CD4-positive, alpha-beta T cell treated with Interleukin-4 for 4 hours (primary cell): ENCODE measurements around the gene ZDHHC5.
"Not testable (repeated sequence)": the region's sequence is repeated elsewhere in the genome, so short reads cannot be mapped to it uniquely, and the experiment has no call there.

Experiments used
- DNase-seq: peaks from one replicate; pipeline ENCODE4 v3.0.0-alpha.2; 2020

ZDHHC5 gene

GRCh38 chr11:57668434-57668782 lies 494 bp downstream of the ZDHHC5 start:
- DNase-seq, result peak; percentile 26

GRCh38 chr11:57674251-57674650 lies 6.3 kb downstream of the ZDHHC5 start:
- DNase-seq, result no peak

- no peak for DNase-seq
Measured at GRCh38 chr11:57675176-57675941, 7.4 kb downstream of the ZDHHC5 start.

- DNase-seq, result no peak
Measured at GRCh38 chr11:57679396-57679795, 11.5 kb downstream of the ZDHHC5 start.

- no peak for DNase-seq
Measured at GRCh38 chr11:57680552-57680874, 12.6 kb downstream of the ZDHHC5 start.

GRCh38 chr11:57681168-57681567 lies 13.3 kb downstream of the ZDHHC5 start:
- no peak for DNase-seq

- DNase-seq, result not testable (repeated sequence)
Measured at GRCh38 chr11:57690474-57690873, 22.6 kb downstream of the ZDHHC5 start.

GRCh38 chr11:57698843-57699365 lies 31.0 kb downstream of the ZDHHC5 start:
- no peak for DNase-seq

GRCh38 chr11:57699813-57700212 lies 31.9 kb downstream of the ZDHHC5 start:
- DNase-seq, result no peak

GRCh38 chr11:57700425-57700824 lies 32.5 kb downstream of the ZDHHC5 start:
- DNase-seq, result no peak

- DNase-seq, result no peak
Measured at GRCh38 chr11:57703341-57703740, 35.4 kb downstream of the ZDHHC5 start.

- no peak for DNase-seq
Measured at GRCh38 chr11:57704932-57705331, 37.0 kb downstream of the ZDHHC5 start.

GRCh38 chr11:57705432-57705831 lies 37.5 kb downstream of the ZDHHC5 start:
- DNase-seq, result not testable (repeated sequence)

GRCh38 chr11:57709802-57710367 lies 42.0 kb downstream of the ZDHHC5 start:
- DNase-seq, result no peak

GRCh38 chr11:57711414-57712255 lies 43.7 kb downstream of the ZDHHC5 start, which contains the start of gene MED19:
MED19 (minus strand) TSS chr11:57712215; CDS start chr11:57712179, 36 bp downstream.
- peak; percentile 90 for DNase-seq

- peak; percentile 98 for DNase-seq
Measured at GRCh38 chr11:57712256-57713150, 44.6 kb downstream of the ZDHHC5 start, which contains the start of gene TMX2. TMX2 (plus strand) TSS chr11:57712593; CDS start chr11:57712619, 26 bp downstream.

- no peak for DNase-seq
Measured at GRCh38 chr11:57713835-57714234, 45.9 kb downstream of the ZDHHC5 start.

GRCh38 chr11:57716726-57717125 lies 48.8 kb downstream of the ZDHHC5 start:
- not testable (repeated sequence) for DNase-seq

- no peak for DNase-seq
Measured at GRCh38 chr11:57727185-57727584, 59.3 kb downstream of the ZDHHC5 start.

GRCh38 chr11:57728829-57729228 lies 60.9 kb downstream of the ZDHHC5 start:
- DNase-seq, result no peak

- no peak for DNase-seq
Measured at GRCh38 chr11:57729479-57729878, 61.6 kb downstream of the ZDHHC5 start.

GRCh38 chr11:57732661-57733060 lies 64.7 kb downstream of the ZDHHC5 start:
- DNase-seq, result no peak
